Measurements from ENCODE around the gene GNAO1.

DNA sequence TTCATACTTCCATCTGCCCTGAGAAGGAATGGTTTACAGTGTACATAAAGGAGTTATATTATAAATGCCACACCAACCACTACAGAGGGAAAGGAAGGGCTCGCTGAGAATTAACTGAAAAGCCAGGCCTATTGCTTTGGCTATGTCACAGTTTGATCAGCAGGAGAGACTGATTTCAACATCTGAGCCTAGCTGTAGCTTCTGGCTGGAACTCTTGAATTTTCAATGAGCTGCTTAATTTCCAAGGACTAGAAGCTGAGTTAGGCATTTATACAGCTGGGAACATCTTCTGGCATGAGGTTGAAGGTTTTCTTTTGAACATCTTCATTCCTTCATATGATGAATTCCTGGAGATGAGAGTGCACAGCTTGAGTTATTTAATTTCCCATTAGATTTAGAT is 47.6 kb upstream of the GNAO1 start:
- TF ChIP-seq ZNF510 (tag by site-specific recombination; IDR thresholded peaks at IDR 0.05; ENCODE audit: insufficient replicate concordance) (no peak), YY2 (tag by site-specific recombination; IDR thresholded peaks at IDR 0.05) (no peak)
- TF ChIP-seq, protein P1, sequence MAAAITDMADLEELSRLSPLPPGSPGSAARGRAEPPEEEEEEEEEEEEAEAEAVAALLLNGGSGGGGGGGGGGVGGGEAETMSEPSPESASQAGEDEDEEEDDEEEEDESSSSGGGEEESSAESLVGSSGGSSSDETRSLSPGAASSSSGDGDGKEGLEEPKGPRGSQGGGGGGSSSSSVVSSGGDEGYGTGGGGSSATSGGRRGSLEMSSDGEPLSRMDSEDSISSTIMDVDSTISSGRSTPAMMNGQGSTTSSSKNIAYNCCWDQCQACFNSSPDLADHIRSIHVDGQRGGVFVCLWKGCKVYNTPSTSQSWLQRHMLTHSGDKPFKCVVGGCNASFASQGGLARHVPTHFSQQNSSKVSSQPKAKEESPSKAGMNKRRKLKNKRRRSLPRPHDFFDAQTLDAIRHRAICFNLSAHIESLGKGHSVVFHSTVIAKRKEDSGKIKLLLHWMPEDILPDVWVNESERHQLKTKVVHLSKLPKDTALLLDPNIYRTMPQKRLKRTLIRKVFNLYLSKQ (tag by site-specific recombination; IDR thresholded peaks at IDR 0.05; ENCODE audit: borderline replicate concordance), result no peak

Measured in HEK293 (cell line).